GM12878 (cell line): ENCODE data around the gene COQ2. TPM values are rescaled to one million over a fixed set of nuclear protein-coding genes. Genes with fewer than 3 reads are reported as not detected.

Experiments used
- ATAC-seq: fragments of 200-7000 bp; cut with Tn5 transposase; 3 replicates; pipeline ENCODE4 v1.9.1; 2020; ENCODE audit warnings: mild to moderate bottlenecking, moderate library complexity
- Bru-seq: library from RNA; stranded (reverse); fragments of 400-500 nt; gene quantifications from one replicate; lab custom pipeline; 2021; lab: Mats Ljungman, UMichigan
- BruChase-seq, 2 experiments: library from RNA; stranded (reverse); fragments of 400-500 nt; gene quantifications; one replicate each; lab custom pipeline; 2021; lab: Mats Ljungman, UMichigan
- BruUV-seq: library from RNA; stranded (reverse); fragments of 400-500 nt; replicated peaks from 2 replicates; lab custom pipeline; 2021; lab: Mats Ljungman, UMichigan
- CTCF ChIA-PET: fragments of 300-600 bp; sonication (Branson Sonifier 250); formaldehyde crosslinking; extraction: SDS; loops from one replicate; lab custom pipeline; 2021; ENCODE audit warnings: inconsistent platforms; lab: Yijun Ruan, JAX
- POLR2A ChIA-PET: fragments of 350-600 bp; formaldehyde crosslinking; extraction: SDS; loops from one replicate; lab custom pipeline; 2021; ENCODE audit warnings: inconsistent platforms; lab: Charles Lee
- RAD21 ChIA-PET: fragments of 300-600 bp; sonication (Branson Sonifier 250); formaldehyde crosslinking; loops from one replicate; lab custom pipeline; 2023; ENCODE audit warnings: antibody characterized with exemption; ENCODE audit not compliant: unreplicated experiment; lab: Charles Lee
- SMC1A ChIA-PET: fragments of 300-600 bp; sonication (Branson Sonifier 250); formaldehyde crosslinking; loops from one replicate; lab custom pipeline; 2023; ENCODE audit not compliant: unreplicated experiment, uncharacterized antibody; lab: Charles Lee
- DNase-seq: peaks from one replicate; pipeline ENCODE4 v3.0.0-alpha.2; 2011; ENCODE audit warnings: low read depth, low spot score
- FAIRE-seq: peaks from 3 replicates; lab custom pipeline; 2011; peaks lifted over from hg19 to GRCh38; lab: Jason Lieb, UNC
- H2AFZ ChIP-seq: 2 replicates; pipeline ENCODE4 v1.6.0; 2011; ENCODE audit warnings: low read depth, low read length, control low read depth; ENCODE audit not compliant: control insufficient read depth
- H3K27ac ChIP-seq: 2 replicates; pipeline ENCODE4 v1.5.1; 2011; ENCODE audit warnings: control low read depth; ENCODE audit not compliant: control insufficient read depth, insufficient read depth
- H3K27me3 ChIP-seq, 2 experiments: replicated peaks in 1 of 2; 2 replicates each; pipeline versions ENCODE4 v1.6.0 to v1.6.1; 2011; ENCODE audit warnings: low read length in 1 of 2; ENCODE audit not compliant: control insufficient read depth in 2 of 2, insufficient read depth in 2 of 2
- H3K36me3 ChIP-seq, 2 experiments: 2 replicates each; pipeline ENCODE4 v1.5.1; 2011; ENCODE audit warnings: low read length in 1 of 2; ENCODE audit not compliant: control insufficient read depth in 2 of 2, insufficient read depth in 2 of 2
- H3K4me1 ChIP-seq: 2 replicates; pipeline ENCODE4 v1.6.1; 2011; ENCODE audit warnings: mild to moderate bottlenecking, low read length, moderate library complexity, mixed read lengths; ENCODE audit not compliant: control insufficient read depth, insufficient read depth
- H3K4me2 ChIP-seq: 2 replicates; pipeline ENCODE4 v1.6.0; 2011; ENCODE audit warnings: control low read depth; ENCODE audit not compliant: control insufficient read depth, insufficient read depth
- H3K4me3 ChIP-seq: fragments of 200-600 bp; sonication (generic); 2 replicates; pipeline ENCODE4 v1.5.1; 2016
- H3K79me2 ChIP-seq: 2 replicates; pipeline ENCODE4 v1.6.0; 2011; ENCODE audit warnings: low read length; ENCODE audit not compliant: control insufficient read depth, insufficient read depth
- H3K9ac ChIP-seq: 2 replicates; pipeline ENCODE4 v1.8.0; 2011; ENCODE audit warnings: low read length, control low read depth, mixed read lengths; ENCODE audit not compliant: control insufficient read depth, insufficient read depth
- H3K9me3 ChIP-seq: replicated peaks from 3 replicates; pipeline ENCODE4 v1.5.1; 2011; ENCODE audit warnings: mild to moderate bottlenecking, low read length; ENCODE audit not compliant: control insufficient read depth, insufficient read depth
- H4K20me1 ChIP-seq: 2 replicates; pipeline ENCODE4 v1.6.0; 2011; ENCODE audit not compliant: control insufficient read depth, insufficient read depth
- BMI1 ChIP-seq: fragments of 450-650 bp; IDR thresholded peaks from 2 replicates; pipeline ENCODE4 v1.6.1; 2016; ENCODE audit warnings: mild to moderate bottlenecking, moderate library complexity, borderline replicate concordance
- CREB1 ChIP-seq: IDR thresholded peaks from 2 replicates; pipeline ENCODE4 v1.6.1; 2012; ENCODE audit warnings: low read depth, mild to moderate bottlenecking, inconsistent platforms
- CTCF ChIP-seq, 3 experiments: IDR thresholded peaks in 2 of 3; conservative IDR thresholded peaks in 1 of 3; 2 replicates each; pipeline ENCODE4 v1.5.1; 2011; ENCODE audit warnings: low read depth in 3 of 3, low read length in 3 of 3, mild to moderate bottlenecking in 3 of 3, control low read depth in 2 of 3, moderate library complexity in 2 of 3, inconsistent platforms in 1 of 3, mixed read lengths in 1 of 3; ENCODE audit not compliant: control insufficient read depth in 2 of 3, insufficient read depth in 1 of 3; ENCODE audit errors: extremely low read depth in 1 of 3
- EED ChIP-seq: sonication (generic); IDR thresholded peaks from 2 replicates; pipeline ENCODE4 v1.6.1; 2016; ENCODE audit warnings: antibody characterized with exemption, low read depth
- HDAC2 ChIP-seq: fragments of 200-600 bp; sonication (generic); IDR thresholded peaks from 2 replicates; pipeline ENCODE4 v1.6.1; 2017
- MXI1 ChIP-seq: fragments of 150-350 bp; IDR thresholded peaks from 2 replicates; pipeline ENCODE4 v1.6.1; 2011; ENCODE audit warnings: low read depth, mild to moderate bottlenecking, inconsistent platforms, low read length, improper control_type of control experiment
- POLR2A ChIP-seq: IDR thresholded peaks from 2 replicates; pipeline ENCODE4 v1.6.1; 2011; ENCODE audit warnings: low read depth, mild to moderate bottlenecking, low read length
- RB1 ChIP-seq: fragments of 450-650 bp; formaldehyde crosslinking; IDR thresholded peaks from 2 replicates; pipeline ENCODE4 v1.6.1; 2017; ENCODE audit warnings: mild to moderate bottlenecking, borderline replicate concordance
- SRF ChIP-seq, 2 experiments: IDR thresholded peaks; 2 replicates each; pipeline ENCODE4 v1.6.1; 2011; ENCODE audit warnings: low read depth in 2 of 2, low read length in 2 of 2, mild to moderate bottlenecking in 1 of 2, moderate library complexity in 1 of 2
- ZNF217 ChIP-seq: fragments of 450-650 bp; IDR thresholded peaks from 2 replicates; pipeline ENCODE4 v1.6.1; 2017; ENCODE audit warnings: antibody characterized with exemption, mild to moderate bottlenecking
- WGBS: methylation state at CpG from one replicate; pipeline ENCODE4 v1.1.6; 2016; ENCODE audit warnings: low lambda C conversion rate; ENCODE audit not compliant: insufficient replicate concordance, insufficient coverage; ENCODE audit errors: missing lambda C conversion rate; 5-methylcytosine and 5-hydroxymethylcytosine counted together
- in situ Hi-C: fragments of 300-500 bp; cut with MboI; formaldehyde crosslinking; loops from 9 replicates; pipeline ENCODE4 v1.14.3; 2018; ENCODE audit warnings: mixed read lengths
- intact Hi-C: fragments of 100-400 bp; cut with micrococcal nuclease; formaldehyde crosslinking; loops from one replicate; pipeline ENCODE4 v1.14.2; 2022; ENCODE audit not compliant: unreplicated experiment
- long read RNA-seq, 2 experiments: library from polyadenylated mRNA; unstranded; transcript quantifications; one replicate each; pipeline ENCODE4 v2.0.0, GENCODE V29; 2019 to 2020
- polyA minus RNA-seq, 3 experiments: library from RNA; depleted of rRNA, polyadenylated mRNA; stranded (reverse); fragments of >200 nt; gene quantifications; 2 replicates each; pipeline ENCODE4 v1.2.3, GENCODE V29; 2011
- polyA plus RNA-seq, 11 experiments: library from polyadenylated mRNA; depleted of rRNA in 4 of 11; unstranded in 6 of 11; stranded (reverse) in 5 of 11; fragments of >200 nt; fragmentation: Nextera tagmentation in 4 of 11; fragmentation: Illumina TruSeq in 1 of 11; extraction: Ambion mirVana in 4 of 11; extraction: Trizol in 1 of 11; gene quantifications; 1 replicate in 1 of 11; 2 replicates in 10 of 11; pipeline versions ENCODE4 v1.2.1 to v1.2.3, GENCODE V29; 2011 to 2016; ENCODE audit warnings: inconsistent platforms in 2 of 11, missing spikeins in 2 of 11, low read depth in 1 of 11
- total RNA-seq, 4 experiments: library from RNA; depleted of rRNA in 3 of 4; stranded (reverse); fragments of >200 nt in 3 of 4; fragmentation: Illumina TruSeq in 1 of 4; extraction: Trizol in 1 of 4; gene quantifications; 2 replicates each; pipeline versions ENCODE4 v1.2.1 to v1.2.3, GENCODE V29; 2013 to 2021
- TF ChIP-seq, protein P1 (sequence below): IDR thresholded peaks from 2 replicates; pipeline ENCODE4 v1.6.1; 2012; ENCODE audit warnings: mild to moderate bottlenecking, low read depth, low read length

The COQ2 gene
- total RNA-seq (2013; cell fraction: nucleolus; rRNA removed) = 5.8 and 6.1 TPM in 2 replicates
- total RNA-seq (2014; rRNA removed) (15.5 and 16.9 TPM in 2 replicates), total RNA-seq (2014; rRNA removed; fragmentation: Illumina TruSeq; extraction: Trizol) (19.0 and 20.5 TPM in 2 replicates), total RNA-seq (2021) (15.8 and 17.7 TPM in 2 replicates), polyA plus RNA-seq (2011; rRNA removed) (33.6 and 38.4 TPM in 2 replicates), polyA plus RNA-seq (2014; fragmentation: Illumina TruSeq; extraction: Trizol) (22.0 and 26.9 TPM in 2 replicates), polyA plus RNA-seq (2014; fragmentation: Nextera tagmentation; extraction: Ambion mirVana) (10 to 100 TPM in 1 of 2 experiments, 1 to 10 TPM in 1; 5.0 to 11.2 TPM), polyA plus RNA-seq (2014; rRNA removed) (17.1 and 17.5 TPM in 2 replicates), polyA plus RNA-seq (2016; fragmentation: Nextera tagmentation; extraction: Ambion mirVana) (10 to 100 TPM; 43.1 to 46.7 TPM), polyA minus RNA-seq (2011; rRNA and poly(A)+ RNA removed) (20.9 and 21.5 TPM in 2 replicates), Bru-seq, nascent RNA (percentile 73 among the genes with signal in this experiment), BruChase-seq, experiment 1, labeled RNA remaining after a 6-hour chase (percentile 55 among the genes with signal in this experiment), BruChase-seq, experiment 2, labeled RNA remaining after a 2-hour chase (percentile 60 among the genes with signal in this experiment)
- polyA plus RNA-seq (2011; ENCODE audit: low read depth) = 2.1 TPM
- 20.9 and 21.6 TPM in 2 replicates for polyA plus RNA-seq (2011; cell fraction: cytosol; rRNA removed)
- 12.3 and 16.4 TPM in 2 replicates for polyA plus RNA-seq (2011; cell fraction: nucleus; rRNA removed)
- 3.5 and 5.3 TPM in 2 replicates for polyA plus RNA-seq (2012)
- polyA minus RNA-seq (2011; cell fraction: cytosol; rRNA and poly(A)+ RNA removed) = 10.8 and 11.2 TPM in 2 replicates
- 10.2 and 19.6 TPM in 2 replicates for polyA minus RNA-seq (2011; cell fraction: nucleus; rRNA and poly(A)+ RNA removed)
- long read RNA-seq, experiment 1, transcript COQ2-206 (7 exons, 1,641 nt) = major isoform, 35 of 41 reads
- long read RNA-seq, experiment 1, partial matches to known transcripts = 0 of 41 reads
- long read RNA-seq, experiment 1, other reads (novel, unspliced or antisense) = 6 of 41 reads
- long read RNA-seq, experiment 2, transcript COQ2-206 (7 exons, 1,641 nt) = major isoform, 58 of 92 reads
- long read RNA-seq, experiment 2, partial matches to known transcripts = 8 of 92 reads
- long read RNA-seq, experiment 2, other reads (novel, unspliced or antisense) = 26 of 92 reads

- Histone ChIP-seq H3K27me3 (no peaks in the 10 kb centered on the region), H3K79me2 (peaks cover 35% of the 10 kb centered on the region), H3K4me2 (peak within 1 kb of the TSS; percentile 91), H3K4me1 (peaks cover 6% of the 10 kb centered on the region), H2AFZ (peak within 1 kb of the TSS; percentile 91), H3K4me3 (peak within 1 kb of the TSS; percentile 69), H3K36me3 (no peaks in the 10 kb centered on the region), H3K27ac (peak within 1 kb of the TSS; percentile 63), H3K9ac (peak within 1 kb of the TSS; percentile 77), H4K20me1 (no peaks in the 10 kb centered on the region), H3K9me3 (no peaks in the 10 kb centered on the region; the same call in 2 of the 3 replicates)
- SMC1A ChIA-PET = interaction anchor here (0.9 to 6.3 kb wide), 16 partner anchors 12 to 249 kb away, joined by 3 to 85 read pairs (median 10); partner anchors contain the start of gene COPS4
- in situ Hi-C loops = loop anchor here (5.0 kb wide), 1 partner anchor 392 kb away; the partner anchor contains the start of gene SEC31A
- WGBS = under 1% methylated on average over 69 of the region's 76 CpGs
- no TSS peak for BruUV-seq
- intact Hi-C loops = loop anchor here (5.0 to 10.0 kb wide), 4 partner anchors 173 to 820 kb away; partner anchors contain the start of genes HELQ, MRPS18C and THAP9
- POLR2A ChIA-PET = interaction anchor here (0.5 to 1.7 kb wide), 7 partner anchors 9 to 247 kb away, joined by 3 to 5 read pairs (median 3); no protein-coding TSS in a partner anchor
- CTCF ChIA-PET = interaction anchor here (0.6 to 7.0 kb wide), 30 partner anchors 8 to 433 kb away, joined by 3 to 147 read pairs (median 5); partner anchors contain the start of genes COPS4, HELQ, MRPS18C and THAP9
- ATAC-seq = peak; percentile 80
- no peak for DNase-seq
- RAD21 ChIA-PET = interaction anchor here (0.6 to 5.9 kb wide), 26 partner anchors 9 to 384 kb away, joined by 3 to 52 read pairs (median 6); partner anchors contain the start of genes COPS4 and THAP9
- FAIRE-seq = no peak
- TF ChIP-seq POLR2A (peak; percentile 84), CTCF (IDR thresholded peaks at IDR 0.05 in 2 of 3, conservative IDR thresholded peaks at IDR 0.05 in 1 of 3; ENCODE audit: control insufficient read depth in 2 of 3, extremely low read depth in 1 of 3, insufficient read depth in 1 of 3, low read depth in 3 of 3, low read length in 3 of 3) (peak in 2 of 3 experiments; percentile 10 to 16; a peak in 1 of 6 replicates), BMI1 (no peak), EED (peak; percentile 54), RB1 (0 out of 2 replicates have a peak, but pooled peaks have one; percentile 93), CREB1 (peak; percentile 74), SRF (IDR thresholded peaks at IDR 0.05; ENCODE audit: low read depth in 2 of 2, low read length in 2 of 2) (no peak), MXI1 (no peak; the same call in 1 of the 2 replicates), ZNF217 (peak; percentile 95; the same call in 1 of the 2 replicates), HDAC2 (peak; percentile 56; the same call in 1 of the 2 replicates)
- TF ChIP-seq, protein P1, sequence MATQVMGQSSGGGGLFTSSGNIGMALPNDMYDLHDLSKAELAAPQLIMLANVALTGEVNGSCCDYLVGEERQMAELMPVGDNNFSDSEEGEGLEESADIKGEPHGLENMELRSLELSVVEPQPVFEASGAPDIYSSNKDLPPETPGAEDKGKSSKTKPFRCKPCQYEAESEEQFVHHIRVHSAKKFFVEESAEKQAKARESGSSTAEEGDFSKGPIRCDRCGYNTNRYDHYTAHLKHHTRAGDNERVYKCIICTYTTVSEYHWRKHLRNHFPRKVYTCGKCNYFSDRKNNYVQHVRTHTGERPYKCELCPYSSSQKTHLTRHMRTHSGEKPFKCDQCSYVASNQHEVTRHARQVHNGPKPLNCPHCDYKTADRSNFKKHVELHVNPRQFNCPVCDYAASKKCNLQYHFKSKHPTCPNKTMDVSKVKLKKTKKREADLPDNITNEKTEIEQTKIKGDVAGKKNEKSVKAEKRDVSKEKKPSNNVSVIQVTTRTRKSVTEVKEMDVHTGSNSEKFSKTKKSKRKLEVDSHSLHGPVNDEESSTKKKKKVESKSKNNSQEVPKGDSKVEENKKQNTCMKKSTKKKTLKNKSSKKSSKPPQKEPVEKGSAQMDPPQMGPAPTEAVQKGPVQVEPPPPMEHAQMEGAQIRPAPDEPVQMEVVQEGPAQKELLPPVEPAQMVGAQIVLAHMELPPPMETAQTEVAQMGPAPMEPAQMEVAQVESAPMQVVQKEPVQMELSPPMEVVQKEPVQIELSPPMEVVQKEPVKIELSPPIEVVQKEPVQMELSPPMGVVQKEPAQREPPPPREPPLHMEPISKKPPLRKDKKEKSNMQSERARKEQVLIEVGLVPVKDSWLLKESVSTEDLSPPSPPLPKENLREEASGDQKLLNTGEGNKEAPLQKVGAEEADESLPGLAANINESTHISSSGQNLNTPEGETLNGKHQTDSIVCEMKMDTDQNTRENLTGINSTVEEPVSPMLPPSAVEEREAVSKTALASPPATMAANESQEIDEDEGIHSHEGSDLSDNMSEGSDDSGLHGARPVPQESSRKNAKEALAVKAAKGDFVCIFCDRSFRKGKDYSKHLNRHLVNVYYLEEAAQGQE = peak; percentile 47; the same call in 1 of the 2 replicates
Observed at GRCh38 chr4:83284193-83285054, at the start of gene COQ2. Gene COQ2 (minus strand): TSS chr4:83284798. CDS start chr4:83284764, 34 bp downstream.
